Transverse colon (tissue), 4 donors: Measurements from ENCODE around the gene WDR26.

ENCODE experiments used
- EP300 ChIP-seq: sonication (generic); formaldehyde crosslinking; IDR thresholded peaks from one replicate; pipeline ENCODE4 v1.6.1; 2017; ENCODE audit warnings: antibody characterized with exemption, low read depth
- POLR2AphosphoS5 ChIP-seq, 3 donors: sonication (generic); formaldehyde crosslinking; IDR thresholded peaks; one replicate each; pipeline ENCODE4 v1.6.1; 2016; ENCODE audit warnings: antibody characterized with exemption in 3 of 3
- TF ChIP-seq, protein P1 (sequence below), 5 experiments: fragments of 200-600 bp in 3 of 5; fragments of 450-650 bp in 2 of 5; sonication (generic) in 3 of 5; IDR thresholded peaks; 1 replicate in 2 of 5; 2 replicates in 3 of 5; pipeline ENCODE4 v1.5.1; 2016 to 2017; ENCODE audit warnings: antibody characterized with exemption in 5 of 5, inconsistent platforms in 3 of 5, mild to moderate bottlenecking in 2 of 5, moderate library complexity in 1 of 5

DNA sequence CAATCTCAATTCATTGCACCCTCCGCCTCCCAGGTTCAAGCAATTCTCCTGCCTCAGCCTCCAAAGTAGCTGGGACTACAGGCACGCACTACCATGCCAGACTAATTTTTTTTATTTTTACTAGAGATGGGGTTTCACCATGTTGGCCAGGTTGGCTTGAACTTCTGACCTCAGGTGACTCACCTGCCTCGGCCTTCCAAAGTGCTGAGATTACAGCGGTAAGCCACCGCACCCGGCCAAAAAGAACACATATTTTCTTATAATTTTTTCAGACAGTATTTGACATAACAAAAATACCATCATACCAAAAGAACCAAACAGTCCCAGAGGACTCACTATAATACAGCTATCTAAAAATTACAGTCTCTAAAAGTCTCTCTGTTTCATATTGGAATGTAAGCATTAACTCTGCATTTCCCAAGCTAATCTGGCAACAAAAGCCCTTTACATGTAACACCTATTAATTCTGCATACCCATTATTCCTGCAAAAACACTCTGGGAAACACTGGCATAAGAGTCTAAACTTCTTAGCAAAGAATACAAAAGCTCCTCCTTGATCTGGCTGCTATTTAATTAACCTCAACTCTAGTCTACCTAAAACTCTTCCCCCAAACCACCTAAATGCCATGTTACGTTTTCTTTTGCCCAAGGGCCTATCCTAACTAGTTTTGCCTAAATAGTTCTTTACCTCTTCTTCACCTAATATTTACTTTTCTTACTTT is 26.9 kb downstream of the WDR26 start:
- TF ChIP-seq, protein P1, sequence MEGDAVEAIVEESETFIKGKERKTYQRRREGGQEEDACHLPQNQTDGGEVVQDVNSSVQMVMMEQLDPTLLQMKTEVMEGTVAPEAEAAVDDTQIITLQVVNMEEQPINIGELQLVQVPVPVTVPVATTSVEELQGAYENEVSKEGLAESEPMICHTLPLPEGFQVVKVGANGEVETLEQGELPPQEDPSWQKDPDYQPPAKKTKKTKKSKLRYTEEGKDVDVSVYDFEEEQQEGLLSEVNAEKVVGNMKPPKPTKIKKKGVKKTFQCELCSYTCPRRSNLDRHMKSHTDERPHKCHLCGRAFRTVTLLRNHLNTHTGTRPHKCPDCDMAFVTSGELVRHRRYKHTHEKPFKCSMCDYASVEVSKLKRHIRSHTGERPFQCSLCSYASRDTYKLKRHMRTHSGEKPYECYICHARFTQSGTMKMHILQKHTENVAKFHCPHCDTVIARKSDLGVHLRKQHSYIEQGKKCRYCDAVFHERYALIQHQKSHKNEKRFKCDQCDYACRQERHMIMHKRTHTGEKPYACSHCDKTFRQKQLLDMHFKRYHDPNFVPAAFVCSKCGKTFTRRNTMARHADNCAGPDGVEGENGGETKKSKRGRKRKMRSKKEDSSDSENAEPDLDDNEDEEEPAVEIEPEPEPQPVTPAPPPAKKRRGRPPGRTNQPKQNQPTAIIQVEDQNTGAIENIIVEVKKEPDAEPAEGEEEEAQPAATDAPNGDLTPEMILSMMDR (IDR thresholded peaks at IDR 0.05), result no peak
- TF ChIP-seq POLR2AphosphoS5 (IDR thresholded peaks at IDR 0.05) (no peak), EP300 (no peak)
